Effector CD4-positive, alpha-beta T cell (primary cell): Measurements from ENCODE around the gene TREX2.
A peak's percentile ranks its signal among the peaks of the same experiment; 100 is the strongest.
"Not testable (repeated sequence)": the region's sequence is repeated elsewhere in the genome, so short reads cannot be mapped to it uniquely, and the experiment has no call there.

Experiments
- DNase-seq: peaks from one replicate; pipeline ENCODE4 v3.0.0-alpha.2; 2020

Gene TREX2

GRCh38 chrX:153406011-153406410 is 39.8 kb downstream of the TREX2 start:
- DNase-seq: no peak

DNA sequence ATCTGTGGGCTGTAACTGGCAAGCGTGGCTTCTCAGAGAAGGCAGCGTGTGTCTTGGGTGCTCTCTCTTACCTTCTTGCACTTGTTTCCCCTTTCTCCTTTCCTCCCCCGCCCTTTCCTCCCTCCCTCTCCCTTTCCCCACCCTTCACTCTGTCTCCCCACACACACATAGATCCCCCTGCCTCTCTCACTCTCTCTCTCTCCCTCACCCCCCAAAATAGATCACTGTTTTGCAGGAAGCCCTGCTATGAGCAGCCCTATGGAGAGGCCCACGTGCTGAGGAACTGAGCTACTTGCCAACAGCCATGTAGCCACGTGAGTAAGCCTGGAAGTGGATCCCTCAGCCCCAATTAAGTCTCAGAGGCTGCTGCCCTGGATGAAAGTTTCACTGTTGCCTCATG is 40.4 kb downstream of the TREX2 start:
- DNase-seq: no peak

DNA sequence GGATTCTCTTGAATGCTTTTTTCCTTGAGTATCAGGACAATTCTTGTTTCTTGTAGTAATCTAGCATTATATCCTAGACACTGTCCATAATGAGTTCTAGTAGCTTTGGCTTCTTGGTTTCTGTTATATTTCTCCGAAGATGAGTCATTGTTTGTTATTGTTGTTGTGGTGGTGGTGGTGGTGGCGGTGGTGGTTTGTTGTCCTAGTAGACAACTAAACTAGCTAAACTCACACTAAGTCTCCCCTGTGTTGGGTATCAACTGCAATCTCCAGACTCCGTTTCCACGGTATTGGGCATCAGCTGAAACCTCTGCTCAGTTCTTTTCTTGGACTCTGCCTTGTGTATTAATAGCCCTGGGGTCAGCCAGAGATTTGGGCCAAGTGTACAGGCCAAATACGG is 41.5 kb downstream of the TREX2 start:
- DNase-seq: not testable (repeated sequence)

GRCh38 chrX:153401133-153401764 is 44.6 kb downstream of the TREX2 start, which contains the start of gene PNMA6E:
Gene PNMA6E, minus strand, starts transcription at chrX:153401350. Its CDS starts 2,501 bp downstream, at chrX:153398849.
- no peak for DNase-seq

GRCh38 chrX:153400146-153401132 is 45.4 kb downstream of the TREX2 start:
- peak; percentile 23 for DNase-seq

DNA sequence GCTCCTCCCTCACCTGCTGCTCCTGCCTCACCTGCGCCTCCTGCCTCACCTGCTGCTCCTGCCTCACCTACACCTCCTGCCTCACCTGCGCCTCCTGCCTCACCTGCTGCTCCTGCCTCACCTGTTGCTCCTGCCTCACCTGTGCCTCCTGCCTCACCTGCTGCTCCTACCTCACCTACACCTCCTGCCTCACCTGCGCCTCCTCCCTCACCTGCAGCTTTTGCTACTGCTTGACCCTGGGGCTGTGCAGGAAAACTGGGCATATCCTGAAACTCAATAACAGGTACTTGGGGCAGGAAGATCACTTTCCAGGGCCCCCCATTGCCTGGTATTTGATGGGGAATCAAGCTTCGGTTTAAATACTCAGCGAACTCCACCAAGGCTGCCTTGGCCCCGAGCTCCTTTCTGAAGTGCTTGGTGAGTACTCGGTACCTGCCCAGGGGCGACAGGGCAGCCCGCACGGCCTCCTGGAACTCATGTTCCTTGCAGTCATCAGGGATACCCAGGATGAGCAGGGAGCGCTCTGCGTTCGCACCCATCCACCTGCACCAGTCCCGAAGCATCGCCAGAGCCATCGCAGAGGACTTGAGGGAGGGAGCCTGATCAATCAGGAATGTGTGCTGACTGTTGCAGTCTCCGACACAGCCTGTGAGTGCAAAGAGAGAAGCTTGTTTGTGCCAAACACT is 47.4 kb downstream of the TREX2 start:
- DNase-seq: no peak

- DNase-seq: no peak
Measured at GRCh38 chrX:153397256-153397960, 48.4 kb downstream of the TREX2 start.

DNA sequence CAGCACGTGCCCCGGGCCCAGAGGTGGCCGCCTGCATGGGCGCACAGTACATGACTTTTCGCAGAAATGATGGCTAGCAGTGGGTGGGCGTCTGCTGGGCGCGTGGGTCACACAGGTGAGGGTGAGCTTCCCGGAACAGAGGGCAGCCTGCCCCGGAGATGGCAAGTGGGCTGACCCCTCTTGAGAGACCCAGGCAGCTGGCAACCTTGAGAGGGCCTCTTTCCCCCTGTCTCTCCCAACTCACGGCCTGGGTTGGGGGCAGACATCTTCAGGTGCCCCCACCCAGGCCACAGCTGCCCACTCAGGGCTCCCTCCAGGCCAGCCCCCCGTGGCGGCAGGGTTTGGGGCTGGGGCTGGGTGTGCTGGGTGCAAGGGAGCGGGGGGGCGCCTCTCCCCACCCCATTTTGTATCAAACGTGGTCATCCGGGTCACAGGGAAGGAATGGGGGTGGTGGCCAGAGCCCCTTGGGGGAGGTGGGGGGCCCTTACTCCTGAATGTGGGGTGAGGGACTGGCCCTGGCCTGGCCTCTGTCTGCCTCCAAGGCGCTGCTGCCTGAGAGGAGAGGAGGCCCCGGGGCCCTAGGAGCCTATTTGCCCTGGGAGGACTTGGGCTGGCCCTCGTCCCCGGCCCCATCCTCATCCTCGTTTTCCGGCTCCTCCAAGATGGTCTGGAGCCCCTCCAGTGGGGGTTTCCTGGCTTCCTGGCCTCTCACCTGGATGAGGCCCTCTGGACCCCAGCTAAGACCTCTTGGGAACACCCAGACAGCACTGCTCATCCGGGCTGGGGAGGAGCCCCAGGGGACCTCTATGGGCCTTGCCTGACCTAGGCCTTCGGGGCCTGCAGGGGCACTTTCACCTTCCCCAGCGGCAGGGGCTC is 49.3 kb downstream of the TREX2 start:
- DNase-seq: no peak

DNA sequence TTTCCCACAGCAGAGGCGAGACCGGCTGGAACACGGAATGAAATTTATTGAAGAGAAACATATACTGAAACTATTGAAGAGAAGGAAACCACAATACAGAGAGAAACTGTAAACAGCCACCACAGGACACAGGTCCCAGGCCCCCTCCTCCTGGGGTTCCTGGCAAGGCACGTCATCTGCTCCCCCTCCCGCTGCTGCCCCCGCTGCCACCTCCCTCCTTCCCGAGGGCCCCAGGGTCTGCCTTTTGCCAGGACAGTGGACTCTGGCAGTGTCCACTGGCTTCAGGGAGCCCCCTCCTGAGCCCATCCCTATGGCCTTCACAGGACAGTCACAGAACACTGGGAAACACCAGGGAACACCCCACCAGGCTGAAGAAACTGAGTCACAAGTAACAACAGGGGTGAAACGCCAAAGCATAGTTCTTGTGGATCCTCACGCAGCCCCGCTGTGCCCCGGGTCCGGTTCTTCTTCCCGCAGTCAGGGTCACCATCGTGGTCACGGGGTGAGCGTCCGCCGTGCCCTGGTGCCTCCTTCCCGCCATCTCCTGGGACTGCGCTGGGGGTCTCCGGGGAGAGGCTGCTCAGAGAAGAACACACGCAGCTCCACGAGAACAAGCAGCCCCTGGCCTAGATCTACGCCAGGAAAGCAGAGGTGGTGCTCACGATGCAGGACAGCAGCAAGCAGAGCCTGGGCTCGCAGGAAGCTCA is 50.1 kb downstream of the TREX2 start:
- no peak for DNase-seq

GRCh38 chrX:153394612-153395011 is 51.2 kb downstream of the TREX2 start:
- no peak for DNase-seq
